Stimulated activated CD4-positive, alpha-beta T cell treated with anti-CD3 and anti-CD28 coated beads, Interleukin-12 subunit alpha, Interleukin-12 subunit beta, amount 100 ng/mL, for 24 hours (primary cell): ENCODE measurements around the gene PACRG.
"Not testable (repeated sequence)": the region's sequence is repeated elsewhere in the genome, so short reads cannot be mapped to it uniquely, and the experiment has no call there.

Experiments
- DNase-seq, 2 experiments: peaks; one replicate each; pipeline ENCODE4 v3.0.0-alpha.2; 2020; ENCODE audit warnings: low read depth in 2 of 2

The PACRG gene

GRCh38 chr6:163313566-163313965 is 585.8 kb downstream of the PACRG start:
- DNase-seq = no peak

- no peak for DNase-seq
Measured at GRCh38 chr6:163313981-163314380, 586.2 kb downstream of the PACRG start.

- no peak for DNase-seq
Measured at GRCh38 chr6:163314791-163315470, 587.2 kb downstream of the PACRG start.

- DNase-seq = not testable (repeated sequence)
Measured at GRCh38 chr6:163316866-163317495, 589.2 kb downstream of the PACRG start.

- no peak for DNase-seq
Measured at GRCh38 chr6:163318071-163318786, 590.5 kb downstream of the PACRG start.

- no peak for DNase-seq
Measured at GRCh38 chr6:163319609-163320366, 592.0 kb downstream of the PACRG start.

- DNase-seq = no peak
Measured at GRCh38 chr6:163320402-163320801, 592.6 kb downstream of the PACRG start.

GRCh38 chr6:163320804-163321203 is 593.0 kb downstream of the PACRG start:
- DNase-seq = no peak

GRCh38 chr6:163321717-163322116 is 593.9 kb downstream of the PACRG start:
- no peak for DNase-seq

- no peak for DNase-seq
Measured at GRCh38 chr6:163323274-163323673, 595.5 kb downstream of the PACRG start.

- DNase-seq = no peak
Measured at GRCh38 chr6:163323705-163324104, 595.9 kb downstream of the PACRG start.

GRCh38 chr6:163324326-163324687 is 596.5 kb downstream of the PACRG start:
- no peak for DNase-seq

- DNase-seq = no peak
Measured at GRCh38 chr6:163324688-163325389, 597.1 kb downstream of the PACRG start.

GRCh38 chr6:163325390-163325784 is 597.6 kb downstream of the PACRG start:
- DNase-seq = no peak

- no peak for DNase-seq
Measured at GRCh38 chr6:163327165-163327880, 599.5 kb downstream of the PACRG start.

GRCh38 chr6:163327921-163328320 is 600.1 kb downstream of the PACRG start:
- no peak for DNase-seq

GRCh38 chr6:163328411-163328810 is 600.6 kb downstream of the PACRG start:
- no peak for DNase-seq

- DNase-seq = no peak
Measured at GRCh38 chr6:163329991-163330390, 602.2 kb downstream of the PACRG start.

- DNase-seq = no peak
Measured at GRCh38 chr6:163331245-163331644, 603.5 kb downstream of the PACRG start.

- no peak for DNase-seq
Measured at GRCh38 chr6:163332575-163332974, 604.8 kb downstream of the PACRG start.

- no peak for DNase-seq
Measured at GRCh38 chr6:163333038-163333437, 605.3 kb downstream of the PACRG start.
